ENCODE data around the gene DET1. TPM values are rescaled to one million over a fixed set of nuclear protein-coding genes. Genes with fewer than 3 reads are reported as not detected.
"Not testable (repeated sequence)": the region's sequence is repeated elsewhere in the genome, so short reads cannot be mapped to it uniquely, and the experiment has no call there.

Gene DET1
- total RNA-seq, 4 donors from 2014 or later, result 4.1 to 8.4 (median 6.4) TPM

- intact Hi-C loops (cut with DNase I; ENCODE audit: low total_unique reads) (no loop called here), in situ Hi-C loops (cut with MboI; ENCODE audit: low sequenced_read_pairs in 4 of 4) (no loop called here)
- peak overlapping the region in 3 of 4 donors; percentile 60 to 74 (median 64) for H3K27ac ChIP-seq
- no peak overlapping the region for H3K4me3 ChIP-seq
- H3K27me3 ChIP-seq, result no peaks in the 10 kb centered on the region
- TF ChIP-seq CTCF (IDR thresholded peaks at IDR 0.05 in 4 of 5, conservative IDR thresholded peaks at IDR 0.05 in 1 of 5), result no peak
- no peak for TF ChIP-seq POLR2A (IDR thresholded peaks at IDR 0.05)
- ATAC-seq, result no peak
- DNase-seq, result no peak
- no peaks in the 10 kb centered on the region for H3K36me3 ChIP-seq
- H3K9me3 ChIP-seq, result no peaks in the 10 kb centered on the region
- H3K4me1 ChIP-seq, result peaks cover 26 to 29% of the 10 kb centered on the region in 2 donors
Observed at GRCh38 chr15:88543065-88543776, 3.3 kb downstream of the DET1 start.

- in situ Hi-C loops (cut with MboI; ENCODE audit: low sequenced_read_pairs in 4 of 4), result no loop called here
- H3K9me3 ChIP-seq, result no peaks in the 10 kb centered on the region
- H3K4me3 ChIP-seq, result peak overlapping the region in 1 of 4 donors; percentile 9
- intact Hi-C loops (cut with DNase I; ENCODE audit: low total_unique reads), result no loop called here
- ATAC-seq (peak in 1 of 2 donors; percentile 20), DNase-seq (no peak)
- peak overlapping the region in 3 of 4 donors; percentile 60 to 74 (median 64) for H3K27ac ChIP-seq
- peaks cover 26 to 29% of the 10 kb centered on the region in 2 donors for H3K4me1 ChIP-seq
- H3K36me3 ChIP-seq, result no peaks in the 10 kb centered on the region
- TF ChIP-seq CTCF (IDR thresholded peaks at IDR 0.05 in 4 of 5, conservative IDR thresholded peaks at IDR 0.05 in 1 of 5) (no peak), POLR2A (IDR thresholded peaks at IDR 0.05) (no peak)
- no peaks in the 10 kb centered on the region for H3K27me3 ChIP-seq
Observed at GRCh38 chr15:88542342-88542733, 4.1 kb downstream of the DET1 start.

DNA sequence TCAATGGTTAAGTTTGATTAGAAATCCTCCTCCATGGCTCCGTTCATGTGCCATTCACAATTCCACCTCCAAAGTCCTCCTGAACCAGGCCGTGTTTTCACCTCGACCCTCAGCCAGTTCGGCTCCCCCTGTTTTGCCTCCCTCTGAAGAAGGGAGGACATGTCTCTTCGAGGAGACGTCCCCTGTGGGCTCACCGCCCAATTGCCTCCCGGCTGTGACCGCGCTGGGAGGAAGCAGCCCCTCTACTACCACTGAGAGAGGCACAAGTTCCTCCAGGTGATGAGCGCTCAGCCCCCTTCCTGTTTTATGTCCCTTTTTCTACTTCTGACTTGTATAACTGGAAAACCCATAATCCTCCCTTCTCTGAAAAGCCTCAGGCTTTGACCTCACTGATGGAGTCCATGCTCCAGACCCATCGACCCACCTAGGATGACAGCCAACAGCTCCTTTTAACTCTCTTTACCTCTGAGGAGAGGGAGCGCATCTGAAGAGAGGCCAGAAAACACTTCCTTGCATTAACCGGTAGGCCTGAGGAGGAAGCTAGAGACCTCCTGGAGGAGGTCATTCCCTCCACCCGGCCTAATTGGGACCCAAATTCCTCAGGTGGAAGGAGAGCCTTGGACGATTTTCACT is 4.7 kb downstream of the DET1 start:
- Histone ChIP-seq H3K4me1 (peaks cover 24 to 29% of the 10 kb centered on the region in 2 donors), H3K36me3 (no peaks in the 10 kb centered on the region), H3K27ac (peak overlapping the region in 3 of 4 donors; percentile 60 to 74 (median 64)), H3K4me3 (peak overlapping the region in 1 of 4 donors; percentile 9), H3K27me3 (no peaks in the 10 kb centered on the region), H3K9me3 (no peaks in the 10 kb centered on the region)
- intact Hi-C loops (cut with DNase I; ENCODE audit: low total_unique reads) (no loop called here), in situ Hi-C loops (cut with MboI; ENCODE audit: low sequenced_read_pairs in 4 of 4) (no loop called here)
- TF ChIP-seq CTCF (IDR thresholded peaks at IDR 0.05 in 4 of 5, conservative IDR thresholded peaks at IDR 0.05 in 1 of 5) (no peak), POLR2A (IDR thresholded peaks at IDR 0.05) (no peak)
- ATAC-seq (no peak), DNase-seq (no peak)

- H3K9me3 ChIP-seq; H3K36me3 ChIP-seq; H3K27me3 ChIP-seq; H3K4me3 ChIP-seq; H3K27ac ChIP-seq; DNase-seq; intact Hi-C loops (cut with DNase I; ENCODE audit: low total_unique reads); in situ Hi-C loops (cut with MboI; ENCODE audit: low sequenced_read_pairs in 4 of 4); ATAC-seq: not testable (repeated sequence)
- H3K4me1 ChIP-seq, result peaks cover 22 to 29% of the 10 kb centered on the region in 2 donors
Observed at GRCh38 chr15:88541111-88541510, 5.4 kb downstream of the DET1 start.

- intact Hi-C loops (cut with DNase I; ENCODE audit: low total_unique reads), result not testable (repeated sequence)
Observed at GRCh38 chr15:88540350-88540749, 6.1 kb downstream of the DET1 start.

More at GRCh38 chr15:88540350-88540749, 6.1 kb downstream of the DET1 start:
- H3K9me3 ChIP-seq; H3K36me3 ChIP-seq; H3K27me3 ChIP-seq; in situ Hi-C loops (cut with MboI; ENCODE audit: low sequenced_read_pairs in 4 of 4); H3K4me3 ChIP-seq; ATAC-seq; DNase-seq; H3K27ac ChIP-seq: not testable (repeated sequence)
- H3K4me1 ChIP-seq, result peaks cover 21 to 26% of the 10 kb centered on the region in 2 donors

All from gastrocnemius medialis (tissue), 4 donors.